ENCODE data around the gene POLR3B.

DNA sequence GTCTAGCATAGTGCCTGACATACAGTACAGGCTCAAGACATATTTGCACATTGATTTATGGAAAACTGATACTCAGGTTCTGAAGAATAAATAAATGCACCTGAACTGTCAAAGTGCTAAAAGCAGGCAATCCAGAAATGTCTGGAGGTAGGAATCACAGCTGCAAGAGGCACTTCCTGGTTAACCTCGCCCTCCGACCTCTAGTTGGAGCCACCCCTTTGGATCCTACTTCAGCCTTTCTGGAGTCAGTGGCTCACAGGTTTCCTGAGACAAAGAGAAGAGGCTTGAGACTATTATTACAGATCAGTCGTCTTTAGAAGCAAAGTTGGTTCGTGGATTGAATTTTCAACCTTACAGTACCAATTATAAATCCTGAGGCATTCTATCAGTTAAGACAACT lies 42.0 kb upstream of the POLR3B start:
- TF ChIP-seq POLR2AphosphoS5 (IDR thresholded peaks at IDR 0.05; ENCODE audit: low read depth) (no peak), GABPA (IDR thresholded peaks at IDR 0.05; ENCODE audit: low read depth) (no peak), REST (IDR thresholded peaks at IDR 0.05; ENCODE audit: insufficient replicate concordance, low read depth) (no peak), CTCF (IDR thresholded peaks at IDR 0.05; ENCODE audit: insufficient read depth, low read length) (no peak)
